Upper lobe of left lung (tissue), 4 donors: ENCODE data around the gene OSBPL3.
"Not testable (repeated sequence)": the region's sequence is repeated elsewhere in the genome, so short reads cannot be mapped to it uniquely, and the experiment has no call there.

ENCODE experiments used
- EP300 ChIP-seq, 4 donors: sonication (generic); formaldehyde crosslinking; IDR thresholded peaks; one replicate each; pipeline ENCODE4 v1.5.1; 2017; ENCODE audit warnings: antibody characterized with exemption in 4 of 4, control low read depth in 2 of 4
- POLR2AphosphoS5 ChIP-seq, 2 donors: sonication (generic); formaldehyde crosslinking; IDR thresholded peaks; one replicate each; pipeline ENCODE4 v1.5.1; 2017; ENCODE audit warnings: antibody characterized with exemption in 2 of 2
- TF ChIP-seq, protein P1 (sequence below), 6 experiments: fragments of 450-650 bp in 4 of 6; fragments of 200-600 bp in 2 of 6; sonication (generic) in 2 of 6; IDR thresholded peaks; one replicate each; pipeline ENCODE4 v1.5.1; 2016 to 2019; ENCODE audit warnings: antibody characterized with exemption in 6 of 6

DNA sequence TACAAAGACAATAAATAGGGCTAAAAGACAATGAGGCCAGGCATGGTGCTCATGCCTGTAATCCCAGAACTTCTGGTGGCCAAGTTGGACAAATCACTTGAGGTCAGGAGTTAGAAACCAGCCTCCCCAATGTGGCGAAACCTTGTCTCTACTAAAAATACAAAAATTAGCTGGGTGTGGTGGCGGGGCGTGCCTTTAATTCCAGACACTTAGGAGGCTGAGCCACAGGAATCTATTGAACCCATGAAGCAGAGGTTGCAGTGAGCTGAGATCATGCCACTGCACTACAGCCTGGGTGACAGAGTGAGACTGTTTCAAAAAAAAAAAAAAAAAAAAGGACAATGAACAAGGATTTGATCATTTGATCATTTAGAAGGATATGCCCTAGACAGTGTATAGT lies 32.7 kb upstream of the OSBPL3 start:
- not testable (repeated sequence) for TF ChIP-seq POLR2AphosphoS5, EP300 (IDR thresholded peaks at IDR 0.05)
- TF ChIP-seq, protein P1, sequence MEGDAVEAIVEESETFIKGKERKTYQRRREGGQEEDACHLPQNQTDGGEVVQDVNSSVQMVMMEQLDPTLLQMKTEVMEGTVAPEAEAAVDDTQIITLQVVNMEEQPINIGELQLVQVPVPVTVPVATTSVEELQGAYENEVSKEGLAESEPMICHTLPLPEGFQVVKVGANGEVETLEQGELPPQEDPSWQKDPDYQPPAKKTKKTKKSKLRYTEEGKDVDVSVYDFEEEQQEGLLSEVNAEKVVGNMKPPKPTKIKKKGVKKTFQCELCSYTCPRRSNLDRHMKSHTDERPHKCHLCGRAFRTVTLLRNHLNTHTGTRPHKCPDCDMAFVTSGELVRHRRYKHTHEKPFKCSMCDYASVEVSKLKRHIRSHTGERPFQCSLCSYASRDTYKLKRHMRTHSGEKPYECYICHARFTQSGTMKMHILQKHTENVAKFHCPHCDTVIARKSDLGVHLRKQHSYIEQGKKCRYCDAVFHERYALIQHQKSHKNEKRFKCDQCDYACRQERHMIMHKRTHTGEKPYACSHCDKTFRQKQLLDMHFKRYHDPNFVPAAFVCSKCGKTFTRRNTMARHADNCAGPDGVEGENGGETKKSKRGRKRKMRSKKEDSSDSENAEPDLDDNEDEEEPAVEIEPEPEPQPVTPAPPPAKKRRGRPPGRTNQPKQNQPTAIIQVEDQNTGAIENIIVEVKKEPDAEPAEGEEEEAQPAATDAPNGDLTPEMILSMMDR (IDR thresholded peaks at IDR 0.05): not testable (repeated sequence)
